Endothelial cell of umbilical vein (primary cell): ENCODE results near the gene PGS1. TPM values are rescaled to one million over a fixed set of nuclear protein-coding genes. Genes with fewer than 3 reads are reported as not detected.

ENCODE experiments used
- BruUV-seq: library from RNA; stranded (reverse); fragments of 400-500 nt; replicated peaks from 2 replicates; lab custom pipeline; 2021; lab: Mats Ljungman, UMichigan
- CTCF ChIA-PET: fragments of 300-600, 350-600 bp; sonication (Branson Sonifier 250); formaldehyde crosslinking; loops from one replicate; lab custom pipeline; 2021; ENCODE audit warnings: antibody characterized with exemption, inconsistent platforms; lab: Charles Lee
- POLR2A ChIA-PET: fragments of 300-600, 350-600 bp; sonication (Branson Sonifier 250); formaldehyde crosslinking; loops from one replicate; lab custom pipeline; 2021; ENCODE audit warnings: antibody characterized with exemption, inconsistent platforms; lab: Charles Lee
- DNase-seq: peaks from one replicate; pipeline ENCODE4 v3.0.0-alpha.2; 2011; ENCODE audit warnings: low read depth, low spot score
- FAIRE-seq: peaks from 2 replicates; lab custom pipeline; 2011; peaks lifted over from hg19 to GRCh38; lab: Jason Lieb, UNC
- H2AFZ ChIP-seq: 2 replicates; pipeline ENCODE4 v1.6.0; 2012; ENCODE audit warnings: low read depth, low read length, control low read depth, inconsistent platforms
- H3K27ac ChIP-seq: 2 replicates; pipeline ENCODE4 v1.5.1; 2011; ENCODE audit warnings: low read depth, mild to moderate bottlenecking, control low read depth, low read length, moderate library complexity; ENCODE audit not compliant: insufficient read depth
- H3K27me3 ChIP-seq, 2 experiments: 2 replicates each; pipeline versions ENCODE4 v1.6.0 to v1.6.1; 2011; ENCODE audit warnings: low read length in 2 of 2, mixed read lengths in 1 of 2; ENCODE audit not compliant: control insufficient read depth in 2 of 2, insufficient read depth in 2 of 2
- H3K36me3 ChIP-seq, 2 experiments: 2 replicates in 1 of 2; 3 replicates in 1 of 2; pipeline ENCODE4 v1.5.1; 2011; ENCODE audit warnings: low read length in 2 of 2, mild to moderate bottlenecking in 1 of 2, moderate library complexity in 1 of 2; ENCODE audit not compliant: control insufficient read depth in 2 of 2, insufficient read depth in 2 of 2; ENCODE audit errors: extremely low read depth in 1 of 2
- H3K4me1 ChIP-seq: 3 replicates; pipeline ENCODE4 v1.5.1; 2011; ENCODE audit warnings: mild to moderate bottlenecking, low read length; ENCODE audit not compliant: control insufficient read depth, insufficient read depth; ENCODE audit errors: extremely low read depth
- H3K4me2 ChIP-seq: 2 replicates; pipeline ENCODE4 v1.6.1; 2011; ENCODE audit warnings: low read length, control low read depth, mixed read lengths; ENCODE audit not compliant: insufficient read depth
- H3K4me3 ChIP-seq, 3 experiments: fragments of 200-600 bp in 1 of 3; sonication (generic), shearing (Covaris generic) in 1 of 3; replicated peaks in 1 of 3; 2 replicates each; pipeline ENCODE4 v1.5.1; 2011 to 2016; ENCODE audit warnings: control low read depth in 3 of 3, low read length in 3 of 3, mild to moderate bottlenecking in 2 of 3, inconsistent platforms in 1 of 3, low read depth in 1 of 3, moderate library complexity in 1 of 3; ENCODE audit not compliant: insufficient read depth in 1 of 3
- H3K79me2 ChIP-seq: 2 replicates; pipeline ENCODE4 v1.6.0; 2012; ENCODE audit warnings: low read length, inconsistent platforms; ENCODE audit not compliant: control insufficient read depth, insufficient read depth
- H3K9ac ChIP-seq: replicated peaks from 2 replicates; pipeline ENCODE3; 2011; ENCODE audit warnings: low read length, control low read depth; ENCODE audit not compliant: insufficient read depth; ENCODE audit errors: extremely low read depth
- H3K9me1 ChIP-seq: replicated peaks from 3 replicates; pipeline ENCODE4 v1.6.0; 2011; ENCODE audit warnings: mild to moderate bottlenecking, low read length; ENCODE audit not compliant: control insufficient read depth, insufficient read depth; ENCODE audit errors: extremely low read depth
- H3K9me3 ChIP-seq: replicated peaks from 2 replicates; pipeline ENCODE4 v1.5.1; 2012; ENCODE audit warnings: low read length, inconsistent platforms; ENCODE audit not compliant: control insufficient read depth, insufficient read depth
- H4K20me1 ChIP-seq: replicated peaks from 2 replicates; pipeline ENCODE3; 2011; ENCODE audit warnings: mild to moderate bottlenecking, low read length; ENCODE audit not compliant: control insufficient read depth, insufficient read depth; ENCODE audit errors: extremely low read depth
- FOS ChIP-seq: IDR thresholded peaks from 2 replicates; pipeline ENCODE4 v1.6.1; 2011; ENCODE audit warnings: mild to moderate bottlenecking, low read length, moderate library complexity, borderline replicate concordance; ENCODE audit not compliant: insufficient read depth
- dilution Hi-C: fragments of 300-500 bp; cut with MboI; formaldehyde crosslinking; loops from one replicate; pipeline ENCODE4 v1.15.0; 2019; ENCODE audit warnings: low sequenced_read_pairs; ENCODE audit not compliant: extremely low pct_ligation_motif_present
- intact Hi-C: fragments of 100-400 bp; cut with micrococcal nuclease; formaldehyde crosslinking; loops from one replicate; pipeline ENCODE4 v1.10.0; 2022
- polyA plus RNA-seq, 4 experiments: library from polyadenylated mRNA; depleted of rRNA in 3 of 4; stranded (reverse) in 3 of 4; unstranded in 1 of 4; fragments of >200 nt; gene quantifications; 2 replicates each; pipeline versions ENCODE4 v1.2.1 to v1.2.3, GENCODE V29; 2011 to 2012; ENCODE audit warnings: missing spikeins in 1 of 4
- total RNA-seq: library from RNA; stranded (reverse); gene quantifications from 2 replicates; pipeline ENCODE4 v1.2.3, GENCODE V29; 2021
- TF ChIP-seq, protein P1 (sequence below), 2 donors: IDR thresholded peaks; 1 replicate in 1 of 2; 2 replicates in 1 of 2; pipeline ENCODE4 v1.5.1; 2011; ENCODE audit warnings: low read length in 2 of 2, mild to moderate bottlenecking in 2 of 2, moderate library complexity in 2 of 2, control low read depth in 1 of 2, inconsistent platforms in 1 of 2, low read depth in 1 of 2; ENCODE audit not compliant: insufficient read depth in 1 of 2; ENCODE audit errors: extremely low read depth in 1 of 2
- TF ChIP-seq, protein P2 (sequence below): IDR thresholded peaks from 2 replicates; pipeline ENCODE4 v1.6.1; 2011; ENCODE audit not compliant: insufficient read depth, insufficient read length

PGS1 gene
- total and polyA plus RNA-seq, 2 donors (not counting 3 experiments of a cell fraction or from before 2014, with no cell fraction given) = 50.8 to 66.0 TPM

DNA sequence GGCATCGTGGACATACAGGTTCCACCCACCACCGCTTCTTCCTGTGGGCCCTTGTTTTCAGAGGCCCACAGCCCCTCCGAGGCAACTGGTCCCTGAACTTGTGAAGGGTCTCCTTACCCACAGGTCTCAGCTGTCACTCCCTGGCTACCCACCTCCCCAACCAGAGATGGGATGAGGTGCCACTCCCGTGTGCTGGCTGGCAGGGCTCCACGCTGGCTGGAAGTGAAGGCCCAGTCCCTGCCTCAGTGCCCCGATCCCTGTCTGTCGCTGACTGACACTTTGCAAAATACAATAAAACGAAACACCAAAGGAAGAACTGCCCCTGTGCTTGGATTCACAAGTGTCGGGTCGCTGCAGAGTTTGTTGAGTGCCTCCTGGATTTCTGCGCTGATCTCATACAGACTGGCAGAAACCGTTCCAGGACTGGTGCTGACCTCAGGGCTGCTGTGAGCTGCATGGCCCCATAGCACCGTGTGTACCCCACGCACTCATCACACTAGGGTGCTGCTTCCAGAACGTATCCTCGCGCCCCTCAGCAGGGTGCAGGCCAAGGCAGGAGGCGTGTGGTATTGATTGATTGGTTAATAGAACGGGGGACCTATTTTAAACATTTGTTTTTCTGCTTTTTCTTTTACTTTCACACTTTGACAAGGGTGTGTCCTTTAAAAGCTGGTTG lies 57.0 kb downstream of the PGS1 start:
- Histone ChIP-seq H3K79me2 (no peaks in the 10 kb centered on the region), H3K4me1 (peaks cover 4% of the 10 kb centered on the region), H4K20me1 (no peaks in the 10 kb centered on the region), H2AFZ (no peak overlapping the region), H3K9ac (no peak overlapping the region), H3K36me3 (no peaks in the 10 kb centered on the region), H3K4me3 (no peak overlapping the region), H3K4me2 (no peak overlapping the region), H3K9me1 (no peaks in the 10 kb centered on the region), H3K27ac (no peak overlapping the region), H3K9me3 (no peaks in the 10 kb centered on the region), H3K27me3 (no peaks in the 10 kb centered on the region)
- FAIRE-seq (no peak), DNase-seq (no peak)
- TF ChIP-seq FOS = no peak
- TF ChIP-seq, protein P1, sequence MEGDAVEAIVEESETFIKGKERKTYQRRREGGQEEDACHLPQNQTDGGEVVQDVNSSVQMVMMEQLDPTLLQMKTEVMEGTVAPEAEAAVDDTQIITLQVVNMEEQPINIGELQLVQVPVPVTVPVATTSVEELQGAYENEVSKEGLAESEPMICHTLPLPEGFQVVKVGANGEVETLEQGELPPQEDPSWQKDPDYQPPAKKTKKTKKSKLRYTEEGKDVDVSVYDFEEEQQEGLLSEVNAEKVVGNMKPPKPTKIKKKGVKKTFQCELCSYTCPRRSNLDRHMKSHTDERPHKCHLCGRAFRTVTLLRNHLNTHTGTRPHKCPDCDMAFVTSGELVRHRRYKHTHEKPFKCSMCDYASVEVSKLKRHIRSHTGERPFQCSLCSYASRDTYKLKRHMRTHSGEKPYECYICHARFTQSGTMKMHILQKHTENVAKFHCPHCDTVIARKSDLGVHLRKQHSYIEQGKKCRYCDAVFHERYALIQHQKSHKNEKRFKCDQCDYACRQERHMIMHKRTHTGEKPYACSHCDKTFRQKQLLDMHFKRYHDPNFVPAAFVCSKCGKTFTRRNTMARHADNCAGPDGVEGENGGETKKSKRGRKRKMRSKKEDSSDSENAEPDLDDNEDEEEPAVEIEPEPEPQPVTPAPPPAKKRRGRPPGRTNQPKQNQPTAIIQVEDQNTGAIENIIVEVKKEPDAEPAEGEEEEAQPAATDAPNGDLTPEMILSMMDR (IDR thresholded peaks at IDR 0.05; ENCODE audit: extremely low read depth in 1 of 2, insufficient read depth in 1 of 2, low read depth in 1 of 2, low read length in 2 of 2) = no peak
- TF ChIP-seq, protein P2, sequence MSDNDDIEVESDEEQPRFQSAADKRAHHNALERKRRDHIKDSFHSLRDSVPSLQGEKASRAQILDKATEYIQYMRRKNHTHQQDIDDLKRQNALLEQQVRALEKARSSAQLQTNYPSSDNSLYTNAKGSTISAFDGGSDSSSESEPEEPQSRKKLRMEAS = no peak
- dilution Hi-C loops (no loop called here), intact Hi-C loops (no loop called here)
- no TSS peak for BruUV-seq
- ChIA-PET CTCF (interaction anchor here (1.0 to 1.5 kb wide), 3 partner anchors 75 to 350 kb away, joined by 3 to 4 read pairs (median 3); no protein-coding TSS in a partner anchor), POLR2A (no interaction called here)
